Measurements from ENCODE around the gene PAGE1. TPM values are rescaled to one million over a fixed set of nuclear protein-coding genes. Genes with fewer than 3 reads are reported as not detected.

The PAGE1 gene
- total RNA-seq, 1 experiment from 2014 or later, result not detected

- no peak overlapping the region for H3T11ph ChIP-seq (ENCODE audit: low read length)
- no peaks in the 10 kb centered on the region for H3K79me2 ChIP-seq (ENCODE audit: insufficient read depth, low read length)
- TF ChIP-seq CTCF (conservative IDR thresholded peaks at IDR 0.05), result no peak
- no peak overlapping the region for H3K4me3 Mint-ChIP-seq
- no peak overlapping the region for H2AK5ac ChIP-seq (ENCODE audit: insufficient read length, low read length)
- H4K5ac ChIP-seq (ENCODE audit: insufficient read length, low read depth, low read length), result no peak overlapping the region
- H2BK5ac ChIP-seq (ENCODE audit: insufficient read length, low read length), result no peak overlapping the region
- no peak overlapping the region for H2BK20ac ChIP-seq (ENCODE audit: low read depth, low read length, poor library complexity, severe bottlenecking)
- no CpG with 5 or more reads among the region's 8 CpGs for WGBS (ENCODE audit: extremely low coverage, insufficient read length, low lambda C conversion rate)
- no peaks in the 10 kb centered on the region for H4K20me1 ChIP-seq (ENCODE audit: control insufficient read depth, insufficient read depth, insufficient read length)
- H3K4me2 ChIP-seq (ENCODE audit: insufficient read depth, insufficient read length, low read length), result no peak overlapping the region
- H3K36me3 Mint-ChIP-seq (ENCODE audit: insufficient read depth in 1 of 3, low read depth in 3 of 3), result peaks cover 0 to 4% (median 0%) of the 10 kb centered on the region in 3 experiments; a peak in 1 of 7 replicates
- no peak overlapping the region for H3K56ac ChIP-seq (ENCODE audit: insufficient read length, low read depth, low read length)
- no peak overlapping the region for H3K18ac ChIP-seq (ENCODE audit: insufficient read length, low read depth, low read length)
- no peak overlapping the region for H4K8ac ChIP-seq (replicated peaks; ENCODE audit: insufficient read length, low read depth, low read length)
- H2AFZ ChIP-seq (ENCODE audit: low read length), result no peak overlapping the region
- H3K4me1 ChIP-seq (ENCODE audit: insufficient read depth, low read length), result no peaks in the 10 kb centered on the region
- DNase-seq, result no peak
- H3K27ac Mint-ChIP-seq, result no peak overlapping the region
- H2BK12ac ChIP-seq (ENCODE audit: insufficient read length, low read depth, low read length), result no peak overlapping the region
- no peak overlapping the region for H3K23ac ChIP-seq (ENCODE audit: insufficient read length, low read depth, low read length)
- H4K91ac ChIP-seq (ENCODE audit: insufficient read length, low read depth, low read length), result no peak overlapping the region
- no peaks in the 10 kb centered on the region for H3K27me3 ChIP-seq (ENCODE audit: insufficient read depth, low read length)
- no peak overlapping the region for H3K9ac ChIP-seq (ENCODE audit: extremely low read depth, insufficient read length, low read length)
- H3K79me1 ChIP-seq (ENCODE audit: insufficient read depth, low read depth, low read length, poor library complexity, severe bottlenecking), result no peaks in the 10 kb centered on the region
- peaks cover 48 to 64% of the 10 kb centered on the region in 2 experiments for H3K9me3 Mint-ChIP-seq
- H3K23me2 ChIP-seq (ENCODE audit: insufficient read length, low read depth, low read length, poor library complexity, severe bottlenecking), result no peaks in the 10 kb centered on the region
- no peak overlapping the region for H2BK120ac ChIP-seq (ENCODE audit: low read depth, low read length, poor library complexity, severe bottlenecking)
- peaks cover 2 to 6% of the 10 kb centered on the region in 2 experiments; a peak in 1 of 4 replicates for H3K4me1 Mint-ChIP-seq
- H3K9me3 ChIP-seq (ENCODE audit: control insufficient read depth, low read depth, low read length), result peaks cover 44% of the 10 kb centered on the region
- H3K4ac ChIP-seq (ENCODE audit: low read depth, low read length), result no peak overlapping the region
- H3K27ac ChIP-seq (ENCODE audit: insufficient read length, low read depth, low read length), result no peak overlapping the region
- H3K27me3 Mint-ChIP-seq (ENCODE audit: low read depth), result peaks cover 2% of the 10 kb centered on the region; the same call in 1 of the 2 replicates
- H2BK15ac ChIP-seq (ENCODE audit: low read depth, low read length), result no peak overlapping the region
- H3K14ac ChIP-seq (ENCODE audit: insufficient read depth, low read length), result no peak overlapping the region
Observed at GRCh38 chrX:49704691-49705404, 9.1 kb upstream of the PAGE1 start.
